Putamen (tissue), 1 donor: ENCODE measurements around the gene TMEM266.

ENCODE experiments used
- DNase-seq: peaks from one replicate; pipeline ENCODE4 v3.0.0-alpha.2; 2016; ENCODE audit warnings: low spot score

The TMEM266 gene

DNA sequence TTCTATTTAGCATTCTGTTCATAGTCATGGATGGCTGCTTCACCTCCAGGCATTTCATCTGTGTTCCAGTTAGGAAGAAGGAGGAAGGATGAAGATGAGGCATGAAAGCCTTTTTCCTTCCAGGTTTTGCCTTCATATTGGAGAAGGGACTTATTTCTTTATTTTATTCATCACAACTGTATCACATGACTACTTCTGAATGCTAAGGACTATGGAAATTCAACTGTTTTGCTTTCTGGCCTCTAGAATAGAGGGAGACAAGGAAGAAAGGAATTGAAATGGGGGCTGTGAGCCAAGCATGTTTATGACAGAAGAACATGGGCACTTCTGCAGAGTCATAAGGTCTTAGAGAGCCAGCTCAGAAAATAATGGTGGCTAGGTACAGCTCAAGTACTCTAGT, 10.4 kb downstream of the TMEM266 start:
- DNase-seq: no peak

DNA sequence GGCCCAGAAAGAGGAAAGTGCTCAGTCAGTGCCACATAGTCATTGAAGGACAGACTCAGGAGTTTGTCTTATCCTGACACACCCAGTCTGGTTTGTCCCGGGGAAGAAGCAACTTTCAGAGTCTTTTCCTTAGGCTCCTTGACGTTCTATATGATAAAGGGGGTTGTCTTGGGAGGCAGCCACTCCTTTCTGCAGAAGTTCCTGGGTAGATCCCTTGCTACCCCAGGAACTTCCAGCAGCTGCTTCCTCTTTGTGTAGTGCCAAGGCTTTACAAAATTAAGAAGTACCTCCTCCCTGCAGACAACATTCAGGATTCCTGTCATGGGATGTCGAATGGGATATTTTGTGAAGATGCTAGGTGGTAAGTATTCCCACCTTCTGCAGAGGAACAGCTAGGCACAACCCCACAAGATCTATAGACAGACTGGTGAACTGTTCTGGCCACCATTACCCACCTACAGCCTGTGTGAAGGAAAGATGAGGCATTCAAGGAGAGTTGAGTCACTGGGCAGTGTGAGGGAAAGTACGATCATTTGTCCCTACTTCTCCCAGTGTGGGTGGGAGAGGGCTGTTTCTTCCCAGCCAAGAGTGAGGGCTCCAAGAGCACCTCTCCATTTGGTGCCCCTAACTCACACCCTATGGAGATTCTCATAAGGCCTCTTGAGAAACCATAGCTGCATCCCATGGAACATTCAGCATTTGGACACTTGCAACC, 11.3 kb downstream of the TMEM266 start:
- no peak for DNase-seq

DNA sequence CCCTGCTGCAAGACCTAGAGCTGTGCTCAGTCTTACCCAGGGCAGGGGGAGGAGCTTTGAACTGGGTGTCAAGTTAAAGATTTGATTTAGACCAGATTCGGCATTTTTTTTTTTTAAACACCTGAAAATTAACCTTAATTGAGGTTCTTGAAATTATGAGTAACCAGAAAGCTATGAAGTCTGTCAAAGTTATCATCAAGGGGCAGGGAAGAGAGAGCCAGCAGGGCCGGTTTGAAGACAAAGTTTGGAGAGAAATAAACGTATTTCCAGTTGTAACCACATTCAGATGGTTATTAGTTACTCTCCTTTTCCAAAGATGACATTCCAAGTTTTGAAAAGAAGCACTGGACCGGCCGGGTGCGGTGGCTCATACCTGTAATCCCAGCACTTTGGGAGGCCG, 12.0 kb downstream of the TMEM266 start:
- DNase-seq: no peak

DNA sequence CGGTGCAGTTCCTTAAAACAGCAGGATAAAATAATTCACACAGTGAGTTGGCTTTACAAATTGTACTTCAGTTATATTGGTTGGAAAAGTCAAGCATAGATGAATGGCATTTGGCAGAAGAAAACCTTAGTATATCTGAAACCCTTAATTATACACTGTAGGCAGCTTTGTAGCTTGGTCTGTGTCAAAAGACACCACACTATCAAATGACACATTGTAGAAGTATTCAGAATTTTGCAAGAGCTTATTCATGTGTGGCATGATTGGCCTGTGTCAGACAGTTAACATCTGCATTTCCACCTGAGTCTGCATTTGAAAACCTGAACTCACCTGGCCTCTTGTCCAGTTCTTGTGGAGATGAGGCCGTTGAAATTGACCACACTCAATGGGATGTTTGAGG, 13.8 kb downstream of the TMEM266 start:
- no peak for DNase-seq

DNA sequence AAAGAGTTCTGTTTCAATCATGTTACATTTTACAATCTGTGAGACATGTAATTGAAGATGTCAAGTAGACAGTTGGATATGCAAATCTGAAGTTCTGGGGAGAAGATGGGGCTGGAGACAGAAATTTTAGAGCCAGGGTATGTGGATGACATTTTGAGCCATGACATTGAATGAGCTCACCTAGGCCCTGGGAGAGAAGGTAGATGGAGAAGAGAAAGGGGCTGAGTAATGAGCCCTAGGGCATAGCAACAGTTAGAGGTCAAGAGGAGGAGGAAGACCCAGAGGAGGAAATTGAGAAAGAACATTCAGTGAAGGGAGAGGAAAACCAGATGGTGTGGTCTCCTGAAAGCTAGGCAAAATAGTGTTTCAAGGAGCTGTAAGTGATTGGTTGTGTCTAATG, 15.3 kb downstream of the TMEM266 start:
- DNase-seq: no peak

DNA sequence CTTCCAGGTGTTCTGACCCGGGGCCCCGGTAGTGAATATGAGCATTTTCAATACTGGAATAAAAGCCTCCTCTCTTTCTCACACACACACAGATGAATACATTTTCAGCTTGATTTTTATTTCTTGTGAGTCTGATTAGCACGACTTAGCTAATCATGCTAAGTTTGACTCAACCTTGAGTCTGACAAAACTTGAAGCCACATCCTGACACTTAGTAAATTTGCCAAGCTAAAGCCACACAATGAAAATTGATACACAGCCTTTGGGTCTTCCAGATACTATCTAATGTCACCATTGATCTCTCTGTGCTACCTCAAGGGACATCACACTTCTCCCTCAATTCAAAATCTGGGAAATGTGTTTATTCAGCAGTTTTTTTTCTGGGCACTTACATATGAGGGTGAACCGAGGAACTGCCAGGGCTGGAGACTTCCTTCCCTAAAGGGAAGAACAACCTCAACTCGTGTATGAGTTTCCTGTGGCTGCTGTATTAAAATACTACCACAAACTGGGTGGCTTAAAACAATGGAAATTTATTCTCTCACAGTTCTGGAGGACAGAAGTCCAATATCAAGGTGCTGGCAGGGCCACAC, 18.6 kb downstream of the TMEM266 start:
- no peak for DNase-seq

DNA sequence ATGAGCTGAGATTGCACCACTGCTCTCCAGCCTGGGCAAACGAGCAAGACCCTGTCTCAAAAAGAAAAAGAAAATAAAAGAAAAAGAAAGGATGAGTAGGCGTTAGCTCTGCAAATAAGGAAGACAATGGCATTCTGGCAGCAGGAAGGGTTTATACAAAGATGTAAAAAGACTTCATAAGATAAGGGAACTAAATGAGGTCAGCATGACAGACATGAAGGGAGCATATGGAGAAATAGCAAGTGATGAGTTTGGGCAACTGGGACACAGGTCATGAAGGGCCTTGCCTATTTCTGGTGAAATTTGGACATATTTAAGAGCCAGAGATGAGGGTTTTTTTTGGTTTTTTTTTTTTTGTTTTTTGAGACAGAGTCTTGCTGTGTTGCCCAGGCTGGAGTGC, 24.5 kb downstream of the TMEM266 start:
- no peak for DNase-seq

DNA sequence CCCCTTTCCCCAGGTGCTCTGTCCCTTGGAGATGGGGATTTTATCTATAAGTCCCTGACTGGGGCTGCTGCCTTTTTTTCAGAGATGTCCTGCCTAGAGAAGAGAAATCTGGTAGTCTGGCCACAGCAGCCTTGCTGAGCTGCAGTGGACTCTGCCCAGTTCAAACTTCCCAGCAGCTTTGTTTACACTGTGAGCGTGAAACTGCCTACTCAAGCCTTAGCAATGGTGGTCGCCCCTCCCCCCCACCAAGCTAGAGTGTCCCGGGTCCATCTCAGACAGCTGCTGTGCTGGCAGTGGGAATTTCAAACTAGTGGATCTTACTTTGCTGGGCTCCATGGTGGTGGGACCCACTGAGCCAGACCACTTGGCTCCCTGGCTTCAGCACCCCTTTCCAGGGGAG, 38.9 kb downstream of the TMEM266 start:
- DNase-seq: no peak

DNA sequence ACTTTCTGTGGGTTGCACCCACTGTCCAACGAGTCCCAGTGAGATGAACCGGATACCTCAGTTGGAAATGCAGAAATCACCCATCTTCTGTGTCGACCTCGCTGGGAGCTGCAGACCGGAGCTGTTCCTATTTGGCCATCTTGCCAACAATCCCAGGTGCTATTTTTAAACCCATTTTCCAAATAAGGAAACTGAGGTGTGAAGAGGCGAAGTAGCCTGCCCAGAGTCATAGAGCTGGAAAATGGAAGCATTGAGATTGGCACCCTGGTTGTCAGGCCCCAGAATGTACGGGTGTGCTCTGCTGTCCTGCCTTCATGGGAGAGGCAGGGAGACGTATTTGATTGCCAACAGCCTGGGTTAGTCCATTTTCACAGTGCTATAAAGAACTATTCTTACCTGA, 39.6 kb downstream of the TMEM266 start:
- no peak for DNase-seq

DNA sequence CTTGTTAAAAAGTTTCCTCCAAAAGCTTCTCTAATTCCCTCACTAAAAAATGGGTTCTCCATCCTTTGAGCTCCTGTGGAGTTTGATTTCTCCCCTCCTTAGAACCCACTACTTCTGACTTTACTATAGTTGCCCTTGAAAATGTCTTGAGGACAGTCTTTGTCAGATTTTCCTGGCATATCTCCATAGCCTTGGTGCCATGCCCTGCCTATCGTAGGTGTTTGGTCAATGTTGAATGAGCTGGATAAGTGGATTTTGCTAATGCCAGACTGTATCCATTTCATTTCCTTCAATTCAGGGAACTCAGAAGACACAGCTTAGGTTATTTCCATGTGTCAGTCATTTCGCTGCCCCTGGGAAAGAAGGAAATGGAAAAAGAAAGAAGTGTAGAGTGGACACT, 40.6 kb downstream of the TMEM266 start:
- no peak for DNase-seq

DNA sequence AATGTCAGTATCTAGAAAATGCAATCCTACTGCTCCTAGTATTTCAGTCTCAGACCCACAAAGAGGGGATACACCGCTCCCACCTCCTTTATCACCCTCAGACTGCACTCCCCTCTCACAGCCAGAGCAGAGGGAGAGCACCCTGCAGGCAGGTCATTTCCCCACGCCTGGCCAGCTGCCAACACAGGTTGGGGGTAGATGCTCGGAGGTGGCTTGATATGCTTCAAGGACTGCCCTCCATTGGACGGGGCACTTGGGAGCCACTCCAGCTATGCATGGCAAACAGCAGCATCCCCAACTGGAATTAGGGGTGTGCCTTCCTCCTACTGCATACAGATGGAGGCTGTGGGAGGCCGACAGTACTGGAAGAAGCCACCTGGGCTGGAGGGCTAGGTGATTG, 41.9 kb downstream of the TMEM266 start:
- no peak for DNase-seq

DNA sequence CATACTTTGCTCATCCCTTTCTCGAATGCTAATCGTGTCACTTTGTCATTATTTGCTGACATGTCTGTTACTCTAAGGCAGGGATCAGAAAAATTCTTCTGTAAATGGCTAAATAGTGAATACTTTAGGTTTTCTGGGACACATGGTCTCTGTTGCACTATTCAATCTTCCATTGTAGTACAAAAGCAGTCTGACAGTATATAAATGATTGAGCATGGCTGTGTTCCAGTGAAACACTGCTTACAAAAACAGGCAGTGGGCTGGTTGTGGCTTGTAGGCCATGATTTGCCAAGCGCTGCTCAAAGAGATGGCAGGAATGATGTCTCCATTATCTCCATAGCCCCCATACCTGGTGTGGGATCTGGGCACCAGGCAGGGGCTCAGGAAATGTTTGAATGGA, 45.6 kb downstream of the TMEM266 start:
- DNase-seq: no peak

DNA sequence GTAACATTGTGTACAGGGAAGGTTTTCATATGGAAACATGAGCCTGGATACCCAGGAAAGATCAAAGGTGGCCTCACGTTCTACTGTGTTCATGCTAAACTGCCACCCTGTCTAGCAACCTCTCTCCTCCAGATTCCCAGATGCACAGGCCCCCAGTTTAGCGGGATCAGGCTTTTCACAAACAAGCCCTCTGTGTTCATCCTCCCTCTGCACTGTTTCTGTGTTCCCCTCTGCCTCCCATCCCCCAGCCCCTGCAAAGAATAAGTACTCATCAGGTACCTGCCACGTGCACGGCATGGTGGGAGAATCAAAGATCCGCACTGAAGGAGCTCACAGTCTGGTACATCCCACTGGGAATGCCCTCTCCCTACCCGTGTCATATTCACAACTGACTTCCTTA, 46.1 kb downstream of the TMEM266 start:
- no peak for DNase-seq

DNA sequence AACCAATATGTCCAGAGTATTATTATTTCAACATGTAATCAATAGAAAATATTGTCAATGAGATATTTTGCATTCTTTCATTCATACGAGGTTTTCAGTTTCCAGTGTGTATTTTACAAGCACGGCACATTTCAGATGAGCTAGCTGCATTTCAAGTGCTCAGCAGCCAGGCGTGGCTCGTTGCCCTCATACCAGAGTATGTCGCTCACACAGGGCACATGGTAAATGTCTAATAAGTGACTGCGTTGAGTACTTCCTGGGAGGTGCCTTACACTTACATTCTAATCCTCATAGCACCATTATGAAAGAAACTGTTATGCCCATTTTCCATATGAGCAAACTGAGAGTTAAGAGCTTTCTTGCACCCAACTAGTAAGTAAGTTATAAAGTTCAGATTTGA, 47.4 kb downstream of the TMEM266 start:
- no peak for DNase-seq

DNA sequence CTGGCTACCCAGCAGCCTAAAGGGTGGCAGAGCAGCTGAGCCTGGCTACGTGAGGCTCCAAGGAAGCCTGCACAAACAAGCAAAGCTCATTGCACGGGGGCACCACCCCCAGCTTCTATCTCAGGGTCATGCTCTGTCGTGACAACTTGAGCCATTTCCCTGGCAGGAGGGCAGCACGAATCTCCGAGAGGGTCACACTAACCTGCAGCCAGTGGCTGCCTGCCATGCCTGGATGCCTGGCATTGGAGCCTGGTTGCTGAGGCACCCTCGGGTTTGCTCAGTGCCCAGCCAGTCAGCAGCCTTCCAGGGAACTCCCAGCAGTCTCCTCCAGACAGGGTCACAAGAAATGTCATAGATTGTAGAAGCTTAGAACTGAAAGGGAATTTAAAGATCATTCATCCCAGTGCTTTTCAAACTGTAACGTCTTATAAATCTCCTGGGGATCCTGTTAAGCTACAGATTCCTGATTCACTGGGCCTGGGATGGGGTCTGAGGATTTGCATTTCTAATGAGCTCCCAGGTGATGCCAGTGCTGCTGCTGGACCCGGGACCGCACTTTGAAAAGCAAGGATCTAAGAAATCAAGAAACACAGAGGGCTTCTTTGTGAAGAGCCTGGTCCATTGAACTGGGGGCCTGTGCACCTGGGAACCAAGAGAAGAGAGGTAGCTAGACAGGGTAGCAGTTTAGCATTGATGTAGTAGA, 48.4 kb downstream of the TMEM266 start:
- DNase-seq: peak; percentile 3

DNA sequence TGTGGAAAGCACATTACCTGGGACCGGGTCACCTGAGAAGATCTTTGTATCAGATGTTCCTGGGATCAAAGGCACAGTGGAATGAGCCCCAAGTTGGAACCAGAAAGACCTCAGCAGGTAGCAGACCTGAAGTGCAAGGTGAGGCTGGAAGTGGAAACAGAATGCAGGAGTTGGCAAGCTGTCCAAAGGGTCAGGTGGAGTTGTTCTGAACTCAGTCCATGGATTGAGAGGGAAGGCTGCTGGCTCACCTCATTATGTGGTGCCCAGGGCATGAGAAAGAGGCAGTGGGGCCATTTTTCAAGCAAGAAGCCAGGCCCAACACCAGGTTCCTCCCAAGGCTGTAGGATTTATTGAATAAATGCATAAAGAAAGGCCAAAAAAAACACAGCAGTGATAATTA, 49.3 kb downstream of the TMEM266 start:
- DNase-seq: no peak

DNA sequence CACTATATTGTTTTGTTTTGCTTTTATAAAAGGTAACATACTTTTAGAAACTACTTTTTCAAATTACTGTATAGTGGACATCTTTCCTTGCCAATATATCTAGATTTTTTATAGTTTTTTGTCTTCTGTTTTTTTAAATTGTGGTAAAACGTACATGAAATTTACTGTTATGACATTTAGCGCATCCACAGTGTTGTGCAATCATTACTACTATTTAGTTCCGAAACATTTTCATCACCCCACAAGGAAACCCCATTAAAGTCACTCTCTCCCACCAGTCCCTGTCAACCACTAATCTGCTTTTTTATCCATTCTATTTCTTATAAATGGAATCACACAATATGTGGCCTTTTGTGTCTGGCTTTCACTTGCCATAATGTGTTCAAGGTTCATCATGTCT, 54.8 kb downstream of the TMEM266 start:
- DNase-seq: no peak

DNA sequence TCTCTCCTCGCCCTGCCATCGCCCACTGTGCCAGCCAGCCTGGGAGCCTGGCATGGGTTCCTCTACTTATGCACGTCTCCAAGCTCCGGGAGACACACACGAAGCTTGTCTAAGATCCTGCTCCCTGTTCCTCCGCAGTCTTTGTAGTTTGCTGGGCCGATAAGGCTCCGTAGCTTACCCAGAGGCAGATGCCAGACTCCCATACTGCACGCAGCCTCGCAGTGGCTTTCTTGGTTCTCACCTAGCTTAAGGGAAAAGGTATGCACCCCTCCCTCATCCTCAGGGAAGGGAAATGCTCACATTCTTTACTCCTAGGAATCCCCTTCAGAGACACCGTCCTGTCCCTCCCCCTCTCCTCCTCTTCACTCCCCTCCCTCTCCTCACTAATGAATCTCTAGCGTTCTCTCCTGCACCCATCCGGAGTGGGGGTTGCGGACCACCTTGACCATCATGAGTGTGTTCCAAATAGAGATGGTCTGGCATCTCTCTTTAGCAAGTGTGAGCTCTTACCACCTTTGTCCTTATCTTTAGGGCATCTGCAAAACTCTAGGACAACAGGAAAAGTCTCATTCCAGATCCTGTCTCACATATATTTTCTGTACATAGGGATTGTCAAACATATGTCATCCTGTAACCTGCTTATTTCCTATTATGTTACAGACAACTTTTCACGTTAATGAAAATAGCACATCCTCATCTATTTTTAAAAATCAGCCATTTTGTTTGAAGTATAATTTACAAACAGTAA, 56.5 kb downstream of the TMEM266 start:
- no peak for DNase-seq

DNA sequence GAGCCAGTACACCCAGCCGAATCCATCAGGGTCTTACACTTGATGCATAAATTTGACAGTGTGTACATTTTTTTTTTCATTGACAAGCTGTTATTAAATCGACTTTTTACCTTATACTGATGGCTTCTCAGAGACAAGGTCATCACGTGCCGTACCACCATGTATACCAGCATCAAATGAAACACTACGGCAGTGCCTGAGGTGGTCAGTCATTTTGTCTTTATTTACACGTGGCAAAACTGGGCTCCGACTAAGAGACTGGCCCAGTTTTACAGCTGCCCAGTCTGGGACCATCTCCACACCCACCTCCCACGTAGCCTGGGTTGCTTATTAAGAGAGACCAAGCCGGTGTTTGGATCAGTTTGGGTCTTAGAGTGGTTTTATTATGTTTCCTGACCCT, 57.4 kb downstream of the TMEM266 start:
- no peak for DNase-seq

DNA sequence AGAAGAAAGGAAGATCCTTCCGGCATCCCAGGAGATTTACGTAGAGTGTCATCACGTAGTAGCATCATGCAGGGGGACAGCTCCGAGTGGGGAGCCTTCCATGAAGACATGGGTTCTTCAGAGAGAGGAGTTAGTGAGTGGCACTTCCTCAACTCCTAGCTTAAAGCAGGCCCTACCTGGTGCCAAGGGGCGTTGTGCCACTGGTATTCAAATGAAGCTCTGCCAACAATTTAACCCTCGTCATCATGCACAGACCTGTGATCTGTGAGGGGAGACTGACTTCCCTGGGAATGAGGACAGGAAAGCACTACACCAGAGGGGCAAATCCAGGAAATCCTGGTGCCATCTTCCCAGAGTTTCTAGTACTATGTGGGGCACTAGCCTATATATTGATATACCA, 59.0 kb downstream of the TMEM266 start:
- DNase-seq: no peak

DNA sequence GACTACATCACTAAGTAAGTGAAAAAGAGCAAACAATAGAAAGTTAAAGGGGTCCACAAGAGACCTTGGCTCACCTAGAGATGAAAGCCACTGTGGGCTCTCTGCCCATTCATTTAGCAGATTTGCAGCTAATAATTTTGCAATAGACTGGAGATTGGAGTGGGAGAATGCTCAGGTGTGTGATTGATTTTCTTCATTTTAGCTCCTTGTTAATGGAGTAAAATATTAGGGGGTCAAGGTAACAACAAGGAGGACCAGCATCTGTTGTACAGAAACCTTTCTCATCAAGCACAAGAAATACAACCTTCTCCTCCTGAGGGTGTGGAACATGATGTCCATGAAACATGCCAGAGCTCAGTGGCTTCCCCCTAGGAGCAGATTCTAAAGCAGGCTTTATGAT, 63.2 kb downstream of the TMEM266 start:
- no peak for DNase-seq

DNA sequence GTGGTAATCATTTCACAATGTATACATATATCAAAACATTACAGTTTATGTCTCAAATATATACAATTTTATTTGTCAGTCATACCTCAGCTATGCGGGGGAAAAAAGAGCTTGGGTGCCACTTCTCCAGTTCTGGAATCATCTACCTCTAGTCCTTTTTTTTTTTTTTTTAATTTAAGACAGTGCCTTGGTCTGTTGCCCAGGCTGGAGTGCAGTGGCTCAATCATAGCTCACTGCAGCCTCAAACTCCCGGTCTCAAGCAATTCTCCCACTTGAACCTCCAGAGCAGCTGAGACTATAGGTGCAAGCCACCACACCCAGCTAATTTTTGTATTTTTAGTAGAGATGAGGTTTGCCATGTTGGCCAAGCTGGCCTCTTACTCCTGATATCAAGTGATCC, 67.4 kb downstream of the TMEM266 start:
- DNase-seq: no peak

DNA sequence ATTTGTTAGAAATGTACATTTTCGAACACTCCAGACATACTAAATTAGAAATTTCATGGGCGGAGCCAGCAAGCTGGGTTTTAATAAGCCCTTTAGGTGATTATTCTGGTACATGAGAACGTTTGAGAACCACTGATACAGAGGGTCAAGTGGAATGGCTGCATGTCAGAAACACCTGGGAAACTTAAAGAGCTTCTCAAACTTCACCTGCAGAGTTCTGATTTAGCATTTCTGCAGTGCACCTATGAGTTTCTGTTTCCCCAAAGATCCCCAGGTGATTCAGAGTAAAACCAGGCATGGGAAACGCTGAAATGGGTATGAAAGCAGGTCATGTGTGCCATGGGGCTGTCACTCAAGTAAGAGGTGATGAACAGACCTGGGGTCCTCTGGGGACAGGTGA, 68.1 kb downstream of the TMEM266 start:
- DNase-seq: no peak
